ENCODE measurements around the gene HOXA2.

The HOXA2 gene

DNA sequence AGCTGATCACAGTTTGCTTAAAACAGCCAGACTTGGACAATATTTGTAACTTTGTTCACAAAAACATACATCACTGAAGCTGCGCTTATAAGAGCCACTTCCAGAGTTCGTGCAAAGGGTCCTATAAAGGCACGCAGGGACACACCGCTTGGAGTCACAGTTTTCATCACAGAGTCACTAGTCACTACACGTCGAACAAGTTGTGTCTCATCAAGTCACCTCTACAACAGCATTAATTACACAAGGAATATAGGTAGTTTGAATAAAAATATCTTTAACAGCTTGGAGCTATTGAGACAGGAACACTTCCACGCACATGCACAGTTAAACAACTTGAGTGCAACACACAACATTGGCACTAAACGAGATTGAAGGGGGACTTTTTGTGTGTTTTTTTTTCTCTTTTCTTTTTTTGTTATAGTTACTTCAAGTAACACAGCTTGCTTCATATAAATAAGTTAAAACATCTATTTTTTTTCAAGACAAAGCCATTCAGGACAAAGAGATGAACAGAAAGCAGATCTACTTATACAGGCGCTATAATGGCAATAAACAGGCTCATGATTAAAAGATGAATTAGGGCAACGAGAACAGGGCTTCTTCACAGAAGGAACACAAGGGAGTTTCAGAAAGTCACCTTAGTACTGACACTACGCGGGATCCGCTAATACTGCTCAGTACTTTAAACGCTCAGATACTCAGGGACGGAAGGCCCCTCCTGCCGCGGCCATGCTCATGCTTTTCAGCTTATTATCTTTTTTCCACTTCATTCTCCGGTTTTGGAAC lies 38.8 kb upstream of the HOXA2 start:
- DNase-seq (ENCODE audit: low read depth in 3 of 3), result no peak

DNA sequence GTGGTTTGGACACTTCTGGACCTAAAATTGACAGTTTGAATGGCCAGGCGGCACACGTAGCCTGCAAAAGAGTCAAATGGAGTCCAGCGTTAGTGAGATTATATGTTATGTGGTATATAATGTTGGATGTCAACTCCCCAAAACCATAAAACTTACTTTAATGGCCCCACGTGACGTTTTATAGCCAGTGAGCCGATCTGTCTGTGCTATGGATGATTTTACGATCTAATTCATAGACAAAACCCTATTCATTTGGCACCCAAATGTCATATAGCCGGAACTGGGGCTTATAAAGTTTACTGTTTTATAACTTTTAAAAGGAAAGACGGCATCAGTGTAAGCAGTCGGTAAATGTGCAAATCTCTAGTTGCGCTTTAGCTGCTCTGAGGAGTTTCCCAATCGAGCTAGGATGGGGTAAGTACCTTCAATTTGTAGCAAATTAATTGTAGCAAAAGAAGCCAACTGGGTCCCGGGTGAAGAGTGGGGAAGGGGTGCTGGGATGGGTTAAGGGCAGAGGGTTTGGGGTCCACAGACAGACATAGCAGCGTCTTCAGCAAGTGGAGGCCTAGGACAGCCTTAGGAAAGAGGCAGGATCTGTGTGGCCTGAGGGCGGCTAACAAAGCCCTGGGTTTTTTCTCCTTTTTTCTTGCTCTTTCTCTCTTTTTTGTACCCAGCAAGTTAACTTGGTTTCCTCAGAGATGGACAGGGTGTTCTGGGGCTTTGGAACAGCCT lies 37.8 kb upstream of the HOXA2 start:
- no peak for DNase-seq (ENCODE audit: low read depth in 3 of 3)

- DNase-seq (ENCODE audit: low read depth in 3 of 3), result no peak
These were observed 37.0 kb upstream of the HOXA2 start for GRCh38 chr7:27139334-27140125.

DNA sequence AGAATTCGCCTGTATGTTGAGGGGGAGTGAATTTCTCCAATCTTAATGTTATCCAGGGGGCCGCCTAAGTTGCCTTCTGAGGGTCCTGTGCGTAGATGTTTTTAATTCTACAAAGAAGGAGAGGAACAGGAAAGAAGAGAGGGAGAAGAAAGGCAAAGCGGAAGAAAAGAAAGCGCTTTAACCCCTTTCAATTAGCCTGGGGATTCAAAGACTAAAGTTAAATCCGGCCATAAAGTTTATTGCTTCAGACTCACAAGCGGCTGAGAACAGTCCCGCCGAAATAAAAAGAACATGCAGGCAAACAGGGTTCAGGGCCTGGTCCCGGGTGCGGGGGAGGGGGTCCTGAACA lies 36.5 kb upstream of the HOXA2 start:
- DNase-seq (ENCODE audit: low read depth in 3 of 3), result no peak

DNA sequence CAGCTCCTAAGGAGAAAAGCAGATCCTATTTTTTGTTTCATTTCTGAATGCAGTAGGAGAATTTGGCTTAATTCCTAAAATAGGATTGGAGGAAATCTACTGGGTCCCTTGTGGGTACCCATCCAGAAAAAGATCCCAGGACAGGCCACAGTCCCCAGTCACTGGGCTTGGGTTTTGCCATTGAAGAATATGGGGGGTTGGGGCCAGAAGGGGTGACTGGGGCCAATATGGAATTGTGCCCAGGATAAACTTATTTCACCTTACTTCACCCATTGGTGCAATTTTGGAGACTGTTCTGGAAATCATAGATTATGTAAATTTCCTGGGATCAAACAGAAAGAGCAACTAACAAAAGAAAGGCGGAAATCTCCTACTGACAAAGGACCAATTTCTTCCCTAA lies 36.0 kb upstream of the HOXA2 start:
- no peak for DNase-seq (ENCODE audit: low read depth in 3 of 3)

DNA sequence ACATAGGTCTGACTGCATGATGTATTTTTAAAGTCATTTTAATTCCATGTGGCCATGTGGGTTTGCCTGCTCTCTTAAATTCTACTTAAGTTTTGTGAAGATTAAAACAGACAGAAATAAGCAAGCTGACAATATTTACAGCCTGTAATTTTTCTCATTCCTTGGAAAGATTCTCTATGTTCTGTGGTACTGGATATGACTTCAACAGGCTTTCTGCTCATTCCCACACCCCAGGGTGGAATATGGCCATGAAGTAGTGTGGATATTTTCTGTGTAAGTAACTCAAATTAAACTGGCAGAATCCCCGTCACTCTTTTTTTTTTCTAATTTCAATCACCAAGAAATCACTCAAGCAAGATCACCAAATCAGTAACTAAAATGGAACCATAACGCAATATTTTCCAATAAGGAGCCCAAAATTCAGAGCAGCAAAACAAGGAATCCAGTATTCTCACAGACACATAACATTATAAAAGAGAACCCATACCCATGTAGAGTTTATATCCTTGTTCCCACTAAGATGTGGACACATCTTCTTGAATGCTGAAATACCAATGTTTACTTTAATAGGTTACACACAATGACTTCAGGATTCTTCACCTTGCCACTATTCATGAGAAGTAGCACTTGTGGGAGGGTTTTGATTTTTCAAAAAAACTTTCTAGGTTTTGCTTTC lies 35.3 kb upstream of the HOXA2 start:
- no peak for DNase-seq (ENCODE audit: low read depth in 3 of 3)

GRCh38 chr7:27134392-27134791 lies 31.9 kb upstream of the HOXA2 start:
- DNase-seq (ENCODE audit: low read depth in 3 of 3), result no peak

- no peak for DNase-seq (ENCODE audit: low read depth in 3 of 3)
These were observed 31.1 kb upstream of the HOXA2 start for GRCh38 chr7:27133409-27134231.

- DNase-seq (ENCODE audit: low read depth in 3 of 3), result no peak
These were observed 30.5 kb upstream of the HOXA2 start for GRCh38 chr7:27132978-27133377.

- DNase-seq (ENCODE audit: low read depth in 3 of 3), result no peak
These were observed 29.7 kb upstream of the HOXA2 start for GRCh38 chr7:27132214-27132613.

- DNase-seq (ENCODE audit: low read depth in 3 of 3), result no peak
These were observed 28.9 kb upstream of the HOXA2 start for GRCh38 chr7:27131390-27131819.

- peak; percentile 46 to 65 (median 50) for DNase-seq (ENCODE audit: low read depth in 3 of 3)
These were observed 28.3 kb upstream of the HOXA2 start, which contains the start of gene HOXA4 for GRCh38 chr7:27130540-27131389. Gene HOXA4 (minus strand): TSS chr7:27130757. CDS start chr7:27130733, 24 bp downstream.

DNA sequence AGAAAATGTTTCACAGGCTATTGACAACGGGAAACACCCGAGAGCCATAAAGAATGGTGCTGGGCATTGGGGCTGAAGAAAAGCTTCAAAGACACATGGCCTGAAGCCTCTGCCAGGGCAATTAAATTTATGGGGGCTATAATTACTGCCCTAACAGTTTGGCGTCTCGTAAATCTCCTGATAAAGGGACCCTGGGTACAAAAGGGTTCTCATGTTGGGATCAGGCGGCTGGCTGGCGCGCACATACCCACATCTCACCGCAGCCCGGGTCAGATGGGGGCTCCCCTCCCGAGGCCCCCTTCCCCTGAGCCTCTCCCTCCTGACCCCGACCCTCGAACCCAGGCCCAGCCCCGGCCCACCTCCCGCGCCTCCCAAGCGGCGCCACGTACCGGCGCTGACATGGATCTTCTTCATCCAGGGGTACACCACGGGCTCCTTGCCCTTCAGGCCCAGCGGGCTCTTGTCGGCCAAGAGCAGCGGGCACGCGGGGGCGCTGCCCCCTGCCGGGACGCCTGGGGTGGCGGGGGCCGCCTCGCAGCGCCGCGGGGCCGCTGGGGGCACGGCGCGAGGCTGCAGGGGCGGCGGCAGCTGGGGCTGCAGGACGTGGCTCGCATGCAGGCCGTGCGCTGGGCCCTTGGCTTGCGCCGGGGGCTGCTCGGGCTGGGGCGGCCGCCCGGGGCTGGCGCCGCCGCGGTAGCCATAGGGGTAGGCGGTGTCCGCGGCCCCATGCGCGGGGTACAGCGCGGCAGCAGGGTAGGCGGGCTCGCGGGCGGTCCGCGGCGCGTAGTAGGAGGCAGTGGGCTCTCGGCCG lies 27.5 kb upstream of the HOXA2 start:
- no peak for DNase-seq (ENCODE audit: low read depth in 3 of 3)

GRCh38 chr7:27128776-27129728 lies 26.6 kb upstream of the HOXA2 start:
- no peak for DNase-seq (ENCODE audit: low read depth in 3 of 3)

DNA sequence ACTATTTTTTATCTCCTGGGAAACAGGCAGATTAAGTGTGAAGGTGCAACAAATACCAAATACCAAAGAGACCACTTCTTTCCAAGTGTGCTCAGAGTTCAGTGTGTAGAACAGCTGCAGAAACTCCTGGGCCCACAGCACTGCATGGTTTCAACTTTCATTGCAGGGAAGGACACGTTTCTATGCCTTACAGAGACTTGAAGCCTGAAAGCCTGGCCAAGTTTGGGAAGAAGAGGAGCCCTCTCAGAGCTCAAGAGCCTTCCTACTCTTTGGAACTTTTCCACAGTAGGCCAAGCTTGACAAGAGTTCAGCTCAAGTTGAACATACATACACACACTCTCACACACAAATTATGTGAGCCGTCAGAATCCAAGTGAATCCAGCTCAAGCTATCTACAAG lies 25.6 kb upstream of the HOXA2 start:
- no peak for DNase-seq (ENCODE audit: low read depth in 3 of 3)

DNA sequence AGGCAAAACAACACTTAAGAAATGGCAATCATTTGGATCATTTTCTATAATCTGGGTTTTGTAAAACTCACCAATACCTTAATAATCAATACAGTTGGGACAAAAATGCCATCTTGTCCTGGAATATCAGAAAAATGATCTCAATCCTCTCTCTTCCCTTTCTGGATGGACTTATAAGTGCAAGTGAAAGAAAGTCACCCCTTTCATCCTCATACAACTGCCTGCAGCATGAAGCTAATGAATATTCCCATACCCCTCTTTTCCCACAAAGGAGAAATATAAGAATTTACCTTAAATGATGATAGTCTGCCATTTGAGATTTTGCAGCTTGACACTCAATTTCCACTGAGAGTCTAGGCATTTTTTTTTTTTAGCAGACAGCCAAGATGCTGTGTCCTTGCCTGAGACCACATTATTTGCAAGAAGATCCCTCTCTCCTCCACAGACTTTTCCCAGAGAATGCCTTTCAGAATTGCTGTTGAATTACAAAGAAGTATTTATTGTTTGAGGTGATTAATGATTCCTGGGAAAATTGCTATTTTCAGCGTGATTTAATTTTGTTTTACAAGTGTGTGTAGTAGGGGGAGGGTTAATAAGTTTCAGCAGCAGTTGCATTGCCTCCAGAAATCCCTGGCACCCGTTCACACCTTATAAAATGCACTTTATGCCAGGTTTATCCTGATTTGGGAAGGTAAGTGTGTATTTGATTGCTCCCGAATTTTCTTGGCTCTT lies 24.3 kb upstream of the HOXA2 start:
- DNase-seq (ENCODE audit: low read depth in 3 of 3), result no peak

DNA sequence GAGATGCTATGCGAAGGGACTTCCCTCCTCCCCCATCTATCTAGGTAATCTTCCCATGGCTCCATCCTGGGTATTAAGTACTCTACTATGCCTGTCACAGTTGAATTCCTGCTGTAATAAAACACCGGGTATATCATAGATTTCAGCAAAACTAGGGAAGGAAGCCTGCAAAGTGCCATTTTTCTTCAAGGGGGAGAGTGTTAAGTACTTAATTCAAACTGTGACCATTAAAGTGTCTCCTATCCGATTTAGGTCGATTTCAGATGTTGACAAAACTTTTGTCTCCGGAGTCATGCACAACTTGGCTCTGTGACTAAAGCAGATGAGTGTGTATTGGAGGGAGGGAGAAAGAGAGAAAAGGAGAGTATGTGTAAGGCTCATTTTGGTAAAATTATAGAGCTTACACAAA lies 23.5 kb upstream of the HOXA2 start:
- DNase-seq (ENCODE audit: low read depth in 3 of 3), result no peak
